ENCODE results near the gene FBF1.
A peak's percentile ranks its signal among the peaks of the same experiment; 100 is the strongest.

The FBF1 gene

GRCh38 chr17:75950855-75951554 lies 10.2 kb upstream of the FBF1 start:
- DNase-seq: no peak

- no peak for DNase-seq
Measured at GRCh38 chr17:75950421-75950820, 9.6 kb upstream of the FBF1 start.

GRCh38 chr17:75945211-75945610 lies 4.4 kb upstream of the FBF1 start:
- DNase-seq: no peak

GRCh38 chr17:75943491-75943890 lies 2.6 kb upstream of the FBF1 start:
- no peak for DNase-seq

GRCh38 chr17:75942473-75942872 lies 1.6 kb upstream of the FBF1 start:
- no peak for DNase-seq

GRCh38 chr17:75941442-75941819 lies 589 bp upstream of the FBF1 start:
- DNase-seq: no peak

- no peak for DNase-seq
Measured at GRCh38 chr17:75937652-75938051, 3.2 kb downstream of the FBF1 start.

GRCh38 chr17:75933808-75934207 lies 7.0 kb downstream of the FBF1 start:
- no peak for DNase-seq

GRCh38 chr17:75932852-75933251 lies 8.0 kb downstream of the FBF1 start:
- no peak for DNase-seq

- no peak for DNase-seq
Measured at GRCh38 chr17:75931062-75931461, 9.8 kb downstream of the FBF1 start.

GRCh38 chr17:75927286-75927922 lies 13.4 kb downstream of the FBF1 start:
- DNase-seq: peak; percentile 24 to 28

GRCh38 chr17:75926456-75926855 lies 14.4 kb downstream of the FBF1 start:
- DNase-seq: no peak

- no peak for DNase-seq
Measured at GRCh38 chr17:75925912-75926311, 14.9 kb downstream of the FBF1 start.

GRCh38 chr17:75925103-75925502 lies 15.7 kb downstream of the FBF1 start:
- no peak for DNase-seq

GRCh38 chr17:75922963-75923874 lies 17.6 kb downstream of the FBF1 start:
- no peak for DNase-seq

GRCh38 chr17:75922173-75922961 lies 18.5 kb downstream of the FBF1 start:
- no peak for DNase-seq

GRCh38 chr17:75921596-75921995 lies 19.2 kb downstream of the FBF1 start:
- DNase-seq: no peak

- no peak for DNase-seq
Measured at GRCh38 chr17:75920045-75920560, 20.7 kb downstream of the FBF1 start.

GRCh38 chr17:75919611-75920010 lies 21.2 kb downstream of the FBF1 start:
- DNase-seq: no peak

- DNase-seq: no peak
Measured at GRCh38 chr17:75917917-75918445, 22.9 kb downstream of the FBF1 start.

- DNase-seq: no peak
Measured at GRCh38 chr17:75917141-75917916, 23.5 kb downstream of the FBF1 start.

- no peak for DNase-seq
Measured at GRCh38 chr17:75915268-75915667, 25.6 kb downstream of the FBF1 start.

All from inflammatory macrophage treated with lipopolysaccharide for 1 hour (primary cell).